PFSK-1 (cell line): Measurements from ENCODE around the gene PLPPR1.

Experiments used
- FOXP2 ChIP-seq: optimal IDR thresholded peaks from 2 replicates; pipeline ENCODE3; 2011; ENCODE audit warnings: borderline replicate concordance, control low read depth, inconsistent platforms; ENCODE audit not compliant: insufficient read depth; ENCODE audit errors: extremely low read length, extremely low read depth
- POLR2AphosphoS5 ChIP-seq: IDR thresholded peaks from 2 replicates; pipeline ENCODE4 v1.6.1; 2012; ENCODE audit warnings: low read depth, mild to moderate bottlenecking, control low read depth, low read length, moderate library complexity
- SIN3A ChIP-seq: IDR thresholded peaks from 2 replicates; pipeline ENCODE4 v1.6.1; 2012; ENCODE audit warnings: mild to moderate bottlenecking, low read length, moderate library complexity, borderline replicate concordance; ENCODE audit not compliant: insufficient read depth
- TAF1 ChIP-seq: IDR thresholded peaks from 2 replicates; pipeline ENCODE4 v1.6.1; 2012; ENCODE audit warnings: low read length, control low read depth, borderline replicate concordance; ENCODE audit not compliant: insufficient read depth
- TF ChIP-seq, protein P1 (sequence below), 2 experiments: IDR thresholded peaks; 2 replicates each; pipeline versions ENCODE4 v1.6.1 to v1.8.0; 2011 to 2012; ENCODE audit warnings: low read depth in 2 of 2, low read length in 2 of 2, control low read depth in 1 of 2, inconsistent platforms in 1 of 2, mild to moderate bottlenecking in 1 of 2, moderate library complexity in 1 of 2; ENCODE audit not compliant: insufficient read depth in 1 of 2

- no peak for TF ChIP-seq SIN3A
- TF ChIP-seq TAF1: no peak
- TF ChIP-seq POLR2AphosphoS5: no peak
- TF ChIP-seq, protein P1, sequence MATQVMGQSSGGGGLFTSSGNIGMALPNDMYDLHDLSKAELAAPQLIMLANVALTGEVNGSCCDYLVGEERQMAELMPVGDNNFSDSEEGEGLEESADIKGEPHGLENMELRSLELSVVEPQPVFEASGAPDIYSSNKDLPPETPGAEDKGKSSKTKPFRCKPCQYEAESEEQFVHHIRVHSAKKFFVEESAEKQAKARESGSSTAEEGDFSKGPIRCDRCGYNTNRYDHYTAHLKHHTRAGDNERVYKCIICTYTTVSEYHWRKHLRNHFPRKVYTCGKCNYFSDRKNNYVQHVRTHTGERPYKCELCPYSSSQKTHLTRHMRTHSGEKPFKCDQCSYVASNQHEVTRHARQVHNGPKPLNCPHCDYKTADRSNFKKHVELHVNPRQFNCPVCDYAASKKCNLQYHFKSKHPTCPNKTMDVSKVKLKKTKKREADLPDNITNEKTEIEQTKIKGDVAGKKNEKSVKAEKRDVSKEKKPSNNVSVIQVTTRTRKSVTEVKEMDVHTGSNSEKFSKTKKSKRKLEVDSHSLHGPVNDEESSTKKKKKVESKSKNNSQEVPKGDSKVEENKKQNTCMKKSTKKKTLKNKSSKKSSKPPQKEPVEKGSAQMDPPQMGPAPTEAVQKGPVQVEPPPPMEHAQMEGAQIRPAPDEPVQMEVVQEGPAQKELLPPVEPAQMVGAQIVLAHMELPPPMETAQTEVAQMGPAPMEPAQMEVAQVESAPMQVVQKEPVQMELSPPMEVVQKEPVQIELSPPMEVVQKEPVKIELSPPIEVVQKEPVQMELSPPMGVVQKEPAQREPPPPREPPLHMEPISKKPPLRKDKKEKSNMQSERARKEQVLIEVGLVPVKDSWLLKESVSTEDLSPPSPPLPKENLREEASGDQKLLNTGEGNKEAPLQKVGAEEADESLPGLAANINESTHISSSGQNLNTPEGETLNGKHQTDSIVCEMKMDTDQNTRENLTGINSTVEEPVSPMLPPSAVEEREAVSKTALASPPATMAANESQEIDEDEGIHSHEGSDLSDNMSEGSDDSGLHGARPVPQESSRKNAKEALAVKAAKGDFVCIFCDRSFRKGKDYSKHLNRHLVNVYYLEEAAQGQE (IDR thresholded peaks at IDR 0.05; ENCODE audit: insufficient read depth in 1 of 2, low read depth in 2 of 2, low read length in 2 of 2): no peak
- no peak for TF ChIP-seq FOXP2
Measured at GRCh38 chr9:101212661-101213060, 184.1 kb downstream of the PLPPR1 start.
